AG04449 (cell line): ENCODE data around the gene CAMTA1.
"Not testable (repeated sequence)": the region's sequence is repeated elsewhere in the genome, so short reads cannot be mapped to it uniquely, and the experiment has no call there.

Experiments used
- CTCF ChIA-PET: fragments of 350-600 bp; formaldehyde crosslinking; extraction: SDS; loops from one replicate; lab custom pipeline; 2021; ENCODE audit warnings: antibody characterized with exemption; lab: Yijun Ruan, JAX
- POLR2A ChIA-PET: fragments of 400-600, 350-600 bp; formaldehyde crosslinking; extraction: SDS; loops from one replicate; lab custom pipeline; 2020; ENCODE audit warnings: antibody characterized with exemption, inconsistent platforms; lab: Yijun Ruan, JAX
- DNase-seq: peaks from one replicate; pipeline ENCODE4 v3.0.0-alpha.2; 2010; ENCODE audit warnings: low read depth, low spot score
- H3K4me3 ChIP-seq: 2 replicates; pipeline ENCODE4 v1.5.1; 2011; ENCODE audit warnings: low read depth, mild to moderate bottlenecking, control low read depth, low read length
- CTCF ChIP-seq: IDR thresholded peaks from one replicate; pipeline ENCODE4 v1.5.1; 2011; ENCODE audit warnings: mild to moderate bottlenecking, moderate library complexity, low read length, control low read depth, inconsistent platforms; ENCODE audit not compliant: insufficient read depth; ENCODE audit errors: missing control alignments

Gene CAMTA1

GRCh38 chr1:6835139-6835538 is 49.9 kb downstream of the CAMTA1 start:
- H3K4me3 ChIP-seq = no peak overlapping the region
- no peak for TF ChIP-seq CTCF
- ChIA-PET CTCF (interaction anchor here (1.4 to 1.8 kb wide), 3 partner anchors 8 to 54 kb away, joined by 3 to 5 read pairs (median 4); no protein-coding TSS in a partner anchor), POLR2A (no interaction called here)
- DNase-seq = no peak

GRCh38 chr1:6842301-6842700 is 57.0 kb downstream of the CAMTA1 start:
- no peak for DNase-seq
- POLR2A ChIA-PET = no interaction called here
- no peak for TF ChIP-seq CTCF
- no peak overlapping the region for H3K4me3 ChIP-seq
- CTCF ChIA-PET = interaction anchor here (0.8 to 3.6 kb wide), 2 partner anchors 48 to 200 kb away, joined by 3 to 14 read pairs; no protein-coding TSS in a partner anchor

GRCh38 chr1:6845786-6846185 is 60.5 kb downstream of the CAMTA1 start:
- POLR2A ChIA-PET, H3K4me3 ChIP-seq, DNase-seq: not testable (repeated sequence)
- CTCF ChIA-PET = interaction anchor here (0.6 to 3.6 kb wide), 2 partner anchors 44 to 119 kb away, joined by 4 to 14 read pairs; no protein-coding TSS in a partner anchor

- TF ChIP-seq CTCF = no peak
- no peak overlapping the region for H3K4me3 ChIP-seq
- DNase-seq = no peak
- POLR2A ChIA-PET = no interaction called here
- CTCF ChIA-PET = interaction anchor here (1.2 to 1.6 kb wide), 2 partner anchors 9 to 22 kb away, joined by 3 to 4 read pairs; no protein-coding TSS in a partner anchor
Observed at GRCh38 chr1:6848816-6849215, 63.6 kb downstream of the CAMTA1 start.

- ChIA-PET POLR2A (no interaction called here), CTCF (interaction anchor here (1.5 kb wide), 1 partner anchor 12 kb away, joined by 3 read pairs; no protein-coding TSS in a partner anchor)
- no peak for TF ChIP-seq CTCF
- H3K4me3 ChIP-seq = no peak overlapping the region
- no peak for DNase-seq
Observed at GRCh38 chr1:6850537-6850936, 65.3 kb downstream of the CAMTA1 start.

- ChIA-PET CTCF (interaction anchor here (1.2 to 1.5 kb wide), 2 partner anchors 9 to 13 kb away, joined by 3 read pairs; no protein-coding TSS in a partner anchor), POLR2A (no interaction called here)
Observed at GRCh38 chr1:6852136-6852890, 67.1 kb downstream of the CAMTA1 start.

More at GRCh38 chr1:6852136-6852890, 67.1 kb downstream of the CAMTA1 start:
- TF ChIP-seq CTCF = no peak
- no peak for DNase-seq
- H3K4me3 ChIP-seq = no peak overlapping the region
